Neural progenitor cell (in vitro differentiated cells): Measurements from ENCODE around the gene CDK5R1.

Source experiments
- EZH2 ChIP-seq: fragments of 200-600 bp; sonication (generic); IDR thresholded peaks from 2 replicates; pipeline ENCODE4 v1.6.1; 2017; ENCODE audit warnings: antibody characterized with exemption, mild to moderate bottlenecking, moderate library complexity
- EZH2phosphoT487 ChIP-seq: fragments of 200-600 bp; sonication (generic); IDR thresholded peaks from 2 replicates; pipeline ENCODE4 v1.6.1; 2017; ENCODE audit warnings: antibody characterized with exemption
- TF ChIP-seq, protein P1 (sequence below): fragments of 200-600 bp; sonication (generic); IDR thresholded peaks from 2 replicates; pipeline ENCODE4 v1.5.1; 2017; ENCODE audit warnings: antibody characterized with exemption, mild to moderate bottlenecking

DNA sequence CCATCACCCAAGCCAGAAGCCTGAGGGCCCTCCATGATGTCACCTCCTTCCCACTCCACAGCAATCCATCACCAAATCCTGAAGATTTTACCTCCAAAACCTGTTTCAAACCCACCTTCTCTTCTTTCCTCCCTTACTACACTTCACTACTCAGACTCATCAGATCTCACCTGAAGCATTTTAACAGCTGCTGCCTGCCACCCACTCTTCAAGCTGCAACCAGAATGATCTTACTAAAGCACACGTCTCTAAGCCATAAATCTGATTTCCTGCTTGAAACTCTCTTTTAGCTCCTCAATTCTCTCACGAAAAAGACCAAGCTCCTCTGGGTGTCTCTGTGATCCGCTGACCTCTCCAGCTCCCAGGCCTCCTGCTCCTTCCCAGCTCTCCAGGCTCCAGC lies 46.5 kb downstream of the CDK5R1 start:
- TF ChIP-seq, protein P1, sequence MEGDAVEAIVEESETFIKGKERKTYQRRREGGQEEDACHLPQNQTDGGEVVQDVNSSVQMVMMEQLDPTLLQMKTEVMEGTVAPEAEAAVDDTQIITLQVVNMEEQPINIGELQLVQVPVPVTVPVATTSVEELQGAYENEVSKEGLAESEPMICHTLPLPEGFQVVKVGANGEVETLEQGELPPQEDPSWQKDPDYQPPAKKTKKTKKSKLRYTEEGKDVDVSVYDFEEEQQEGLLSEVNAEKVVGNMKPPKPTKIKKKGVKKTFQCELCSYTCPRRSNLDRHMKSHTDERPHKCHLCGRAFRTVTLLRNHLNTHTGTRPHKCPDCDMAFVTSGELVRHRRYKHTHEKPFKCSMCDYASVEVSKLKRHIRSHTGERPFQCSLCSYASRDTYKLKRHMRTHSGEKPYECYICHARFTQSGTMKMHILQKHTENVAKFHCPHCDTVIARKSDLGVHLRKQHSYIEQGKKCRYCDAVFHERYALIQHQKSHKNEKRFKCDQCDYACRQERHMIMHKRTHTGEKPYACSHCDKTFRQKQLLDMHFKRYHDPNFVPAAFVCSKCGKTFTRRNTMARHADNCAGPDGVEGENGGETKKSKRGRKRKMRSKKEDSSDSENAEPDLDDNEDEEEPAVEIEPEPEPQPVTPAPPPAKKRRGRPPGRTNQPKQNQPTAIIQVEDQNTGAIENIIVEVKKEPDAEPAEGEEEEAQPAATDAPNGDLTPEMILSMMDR: no peak
- TF ChIP-seq EZH2phosphoT487 (no peak), EZH2 (no peak)
